K562 (cell line): Measurements from ENCODE around the gene TMEM217. TPM values are rescaled to one million over a fixed set of nuclear protein-coding genes. Genes with fewer than 3 reads are reported as not detected.

ENCODE experiments used
- CBX2 ChIP-seq: fragments of 200-600 bp; sonication (generic); IDR thresholded peaks from one replicate; pipeline ENCODE4 v1.6.1; 2012; ENCODE audit warnings: mild to moderate bottlenecking, low read length, inconsistent platforms; ENCODE audit not compliant: insufficient read depth, poor library complexity, severe bottlenecking
- ETV1 ChIP-seq: fragments of 450-650 bp; conservative IDR thresholded peaks from 2 replicates; pipeline ENCODE4 v1.6.1; 2016; ENCODE audit warnings: missing genetic modification characterization, control low read depth, low read depth, missing compliant biosample characterization
- GTF2A2 ChIP-seq: IDR thresholded peaks from 2 replicates; pipeline ENCODE4 v1.6.1; 2016; ENCODE audit warnings: mild to moderate bottlenecking, missing genetic modification characterization, missing compliant biosample characterization
- IRF2 ChIP-seq: sonication (generic); formaldehyde crosslinking; IDR thresholded peaks from 2 replicates; pipeline ENCODE4 v1.8.1; 2022; ENCODE audit warnings: mild to moderate bottlenecking, missing genetic modification reagents
- KAT7 ChIP-seq: sonication (generic); formaldehyde crosslinking; IDR thresholded peaks from 2 replicates; pipeline ENCODE4 v1.8.0; 2022; ENCODE audit warnings: missing genetic modification reagents, mild to moderate bottlenecking, borderline replicate concordance
- KDM1A ChIP-seq, 2 experiments: fragments of 450-650 bp; IDR thresholded peaks; 2 replicates each; pipeline ENCODE4 v1.6.1; 2016; ENCODE audit warnings: mild to moderate bottlenecking in 2 of 2
- KHSRP ChIP-seq: fragments of 450-650 bp; IDR thresholded peaks from 2 replicates; pipeline ENCODE4 v1.6.1; 2017
- NFIX ChIP-seq: fragments of 250-450 bp; sonication (Bioruptor Pico); IDR thresholded peaks from 2 replicates; pipeline ENCODE4 v1.4.0; 2020; ENCODE audit warnings: low read depth, mild to moderate bottlenecking, moderate library complexity
- PYGO2 ChIP-seq: fragments of 450-650 bp; IDR thresholded peaks from 2 replicates; pipeline ENCODE4 v1.6.1; 2016; ENCODE audit warnings: mild to moderate bottlenecking, missing genetic modification characterization, moderate library complexity, missing compliant biosample characterization
- SIN3A ChIP-seq, 2 experiments: fragments of 150-350 bp in 1 of 2; IDR thresholded peaks; 2 replicates each; pipeline ENCODE4 v1.6.1; 2011 to 2016; ENCODE audit warnings: borderline replicate concordance in 2 of 2, low read depth in 2 of 2, low read length in 2 of 2, mild to moderate bottlenecking in 2 of 2, moderate library complexity in 2 of 2; ENCODE audit not compliant: control insufficient read depth in 1 of 2
- SIX5 ChIP-seq, 2 experiments: IDR thresholded peaks; 2 replicates each; pipeline ENCODE4 v1.6.1; 2011; ENCODE audit warnings: low read length in 2 of 2, borderline replicate concordance in 1 of 2, low read depth in 1 of 2, mild to moderate bottlenecking in 1 of 2, moderate library complexity in 1 of 2; ENCODE audit not compliant: insufficient read depth in 1 of 2
- SMAD2 ChIP-seq: fragments of 150-350 bp; IDR thresholded peaks from 2 replicates; pipeline ENCODE4 v1.6.1; 2014; ENCODE audit warnings: low read depth, mild to moderate bottlenecking, low read length
- TEAD4 ChIP-seq, 2 experiments: sonication (generic) in 1 of 2; formaldehyde crosslinking in 1 of 2; IDR thresholded peaks; 2 replicates each; pipeline versions ENCODE4 v1.6.1 to v1.8.0; 2012 to 2022; ENCODE audit warnings: borderline replicate concordance in 1 of 2, inconsistent platforms in 1 of 2, low read length in 1 of 2, mild to moderate bottlenecking in 1 of 2, missing genetic modification reagents in 1 of 2
- ZNF232 ChIP-seq: sonication (generic); formaldehyde crosslinking; IDR thresholded peaks from 2 replicates; pipeline ENCODE4 v1.8.0; 2022; ENCODE audit warnings: mild to moderate bottlenecking, missing genetic modification reagents
- ZNF778 ChIP-seq: fragments of 450-650 bp; formaldehyde crosslinking; IDR thresholded peaks from 2 replicates; pipeline ENCODE4 v1.4.0; 2020; ENCODE audit warnings: mild to moderate bottlenecking, moderate library complexity
- polyA plus RNA-seq, 8 experiments: library from polyadenylated mRNA; depleted of rRNA in 4 of 8; stranded (reverse) in 5 of 8; unstranded in 3 of 8; fragments of >200 nt; fragmentation: Nextera tagmentation in 2 of 8; fragmentation: Illumina TruSeq in 1 of 8; extraction: Ambion mirVana in 2 of 8; extraction: Trizol in 1 of 8; gene quantifications; 2 replicates each; pipeline versions ENCODE4 v1.2.1 to v1.2.3, GENCODE V29; 2011 to 2014; ENCODE audit warnings: inconsistent platforms in 1 of 8, missing spikeins in 1 of 8
- total RNA-seq, 7 experiments: library from RNA; depleted of rRNA in 6 of 7; stranded (reverse); fragments of >200 nt in 6 of 7; fragmentation: Illumina TruSeq in 2 of 7; extraction: Trizol in 2 of 7; gene quantifications; 2 replicates each; pipeline versions ENCODE4 v1.2.1 to v1.2.3, GENCODE V29; 2011 to 2021; ENCODE audit warnings: low replicate concordance in 1 of 7
- TF ChIP-seq, protein P1 (sequence below), 3 experiments: IDR thresholded peaks in 2 of 3; conservative IDR thresholded peaks in 1 of 3; 2 replicates each; pipeline ENCODE4 v1.5.1; 2011 to 2012; ENCODE audit warnings: low read length in 3 of 3, mild to moderate bottlenecking in 3 of 3, control low read depth in 2 of 3, improper control_type of control experiment in 1 of 3, inconsistent platforms in 1 of 3, low read depth in 1 of 3, mixed read lengths in 1 of 3, moderate library complexity in 1 of 3; ENCODE audit not compliant: insufficient read depth in 2 of 3
- TF ChIP-seq, protein P2 (sequence below): fragments of 450-650 bp; IDR thresholded peaks from 2 replicates; pipeline ENCODE4 v1.6.1; 2018; ENCODE audit warnings: mild to moderate bottlenecking, low read depth; ENCODE audit not compliant: partially characterized antibody
- TF ChIP-seq, protein P3 (sequence below): sonication (generic); formaldehyde crosslinking; IDR thresholded peaks from 2 replicates; pipeline ENCODE4 v1.8.0; 2022; ENCODE audit warnings: missing genetic modification reagents, mild to moderate bottlenecking, borderline replicate concordance

The TMEM217 gene
- total and polyA plus RNA-seq, 9 of the 15 experiments (the other 6 are each of a cell fraction or from before 2014, with no cell fraction given), result 1.3 to 8.0 (median 1.9) TPM

DNA sequence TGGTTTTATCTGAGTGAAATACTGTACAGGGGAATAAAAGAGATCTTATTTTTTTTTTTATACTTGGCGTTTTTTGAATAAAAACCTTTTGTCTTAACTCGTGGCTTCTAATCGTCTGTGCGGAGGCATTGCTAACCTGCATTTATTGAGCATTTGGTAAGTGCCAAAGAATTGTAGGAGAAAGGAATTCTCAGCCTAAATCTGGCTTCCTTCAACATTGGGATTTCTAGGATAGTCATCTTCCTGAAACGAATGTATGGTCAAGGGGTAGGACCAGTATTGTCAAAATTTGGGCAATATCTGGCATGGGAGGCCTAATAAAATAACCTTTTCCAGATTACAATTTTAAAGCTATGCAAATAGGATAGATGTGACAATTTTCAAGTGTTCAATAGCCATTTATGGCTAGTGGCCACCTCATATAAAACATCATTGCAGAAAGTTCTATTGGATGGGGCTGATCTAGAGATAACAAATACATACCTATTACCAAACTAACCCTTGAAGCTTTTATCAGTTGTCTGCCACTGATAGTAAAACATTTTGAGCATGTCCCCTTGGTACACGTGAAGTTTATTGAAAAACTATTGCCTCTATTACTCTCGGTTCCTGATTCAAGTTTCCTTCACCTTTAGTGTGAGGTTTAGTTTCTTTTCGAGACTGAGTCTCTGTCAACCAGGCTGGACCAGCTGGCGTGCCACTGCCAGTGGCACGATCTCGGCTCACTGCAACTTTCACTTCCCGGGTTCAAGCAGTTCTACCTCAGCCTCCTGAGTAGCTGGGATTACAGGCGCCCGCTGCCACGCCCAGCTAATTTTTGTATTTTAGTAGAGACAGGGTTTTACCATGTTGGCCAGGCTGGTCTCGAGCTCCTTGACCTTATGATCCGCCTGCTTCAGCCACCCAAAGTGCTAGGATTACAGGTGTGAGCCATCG is 82.3 kb downstream of the TMEM217 start (continued):
- TF ChIP-seq, protein P1, sequence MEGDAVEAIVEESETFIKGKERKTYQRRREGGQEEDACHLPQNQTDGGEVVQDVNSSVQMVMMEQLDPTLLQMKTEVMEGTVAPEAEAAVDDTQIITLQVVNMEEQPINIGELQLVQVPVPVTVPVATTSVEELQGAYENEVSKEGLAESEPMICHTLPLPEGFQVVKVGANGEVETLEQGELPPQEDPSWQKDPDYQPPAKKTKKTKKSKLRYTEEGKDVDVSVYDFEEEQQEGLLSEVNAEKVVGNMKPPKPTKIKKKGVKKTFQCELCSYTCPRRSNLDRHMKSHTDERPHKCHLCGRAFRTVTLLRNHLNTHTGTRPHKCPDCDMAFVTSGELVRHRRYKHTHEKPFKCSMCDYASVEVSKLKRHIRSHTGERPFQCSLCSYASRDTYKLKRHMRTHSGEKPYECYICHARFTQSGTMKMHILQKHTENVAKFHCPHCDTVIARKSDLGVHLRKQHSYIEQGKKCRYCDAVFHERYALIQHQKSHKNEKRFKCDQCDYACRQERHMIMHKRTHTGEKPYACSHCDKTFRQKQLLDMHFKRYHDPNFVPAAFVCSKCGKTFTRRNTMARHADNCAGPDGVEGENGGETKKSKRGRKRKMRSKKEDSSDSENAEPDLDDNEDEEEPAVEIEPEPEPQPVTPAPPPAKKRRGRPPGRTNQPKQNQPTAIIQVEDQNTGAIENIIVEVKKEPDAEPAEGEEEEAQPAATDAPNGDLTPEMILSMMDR (IDR thresholded peaks at IDR 0.05 in 2 of 3, conservative IDR thresholded peaks at IDR 0.05 in 1 of 3; ENCODE audit: insufficient read depth in 2 of 3, low read depth in 1 of 3, low read length in 3 of 3), result no peak
- TF ChIP-seq CBX2 (no peak), NFIX (no peak), KHSRP (no peak), PYGO2 (no peak), IRF2 (CRISPR knock-in tag) (no peak), GTF2A2 (tag) (no peak), KDM1A (IDR thresholded peaks at IDR 0.05) (no peak), KAT7 (CRISPR knock-in tag) (peak; percentile 59; the same call in 1 of the 2 replicates), ZNF778 (CRISPR knock-in tag) (0 out of 2 replicates have a peak, but pooled peaks have one; percentile 10), SIX5 (IDR thresholded peaks at IDR 0.05; ENCODE audit: borderline replicate concordance in 1 of 2, insufficient read depth in 1 of 2, low read depth in 1 of 2, low read length in 2 of 2) (no peak), TEAD4 (IDR thresholded peaks at IDR 0.05; ENCODE audit: low read length) (peak; percentile 9; the same call in 1 of the 2 replicates), TEAD4 (CRISPR knock-in tag; IDR thresholded peaks at IDR 0.05; ENCODE audit: borderline replicate concordance) (no peak), SIN3A (IDR thresholded peaks at IDR 0.05; ENCODE audit: borderline replicate concordance in 2 of 2, control insufficient read depth in 1 of 2, low read depth in 2 of 2, low read length in 2 of 2) (peak in 1 of 2 experiments; percentile 35; a peak in 2 of 4 replicates), ETV1 (tag) (no peak), ZNF232 (CRISPR knock-in tag) (no peak), SMAD2 (no peak)
- TF ChIP-seq, protein P2, sequence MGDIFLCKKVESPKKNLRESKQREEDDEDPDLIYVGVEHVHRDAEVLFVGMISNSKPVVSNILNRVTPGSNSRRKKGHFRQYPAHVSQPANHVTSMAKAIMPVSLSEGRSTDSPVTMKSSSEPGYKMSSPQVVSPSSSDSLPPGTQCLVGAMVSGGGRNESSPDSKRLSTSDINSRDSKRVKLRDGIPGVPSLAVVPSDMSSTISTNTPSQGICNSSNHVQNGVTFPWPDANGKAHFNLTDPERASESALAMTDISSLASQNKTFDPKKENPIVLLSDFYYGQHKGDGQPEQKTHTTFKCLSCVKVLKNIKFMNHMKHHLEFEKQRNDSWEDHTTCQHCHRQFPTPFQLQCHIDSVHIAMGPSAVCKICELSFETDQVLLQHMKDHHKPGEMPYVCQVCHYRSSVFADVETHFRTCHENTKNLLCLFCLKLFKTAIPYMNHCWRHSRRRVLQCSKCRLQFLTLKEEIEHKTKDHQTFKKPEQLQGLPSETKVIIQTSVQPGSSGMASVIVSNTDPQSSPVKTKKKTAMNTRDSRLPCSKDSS, result no peak
- TF ChIP-seq, protein P3, sequence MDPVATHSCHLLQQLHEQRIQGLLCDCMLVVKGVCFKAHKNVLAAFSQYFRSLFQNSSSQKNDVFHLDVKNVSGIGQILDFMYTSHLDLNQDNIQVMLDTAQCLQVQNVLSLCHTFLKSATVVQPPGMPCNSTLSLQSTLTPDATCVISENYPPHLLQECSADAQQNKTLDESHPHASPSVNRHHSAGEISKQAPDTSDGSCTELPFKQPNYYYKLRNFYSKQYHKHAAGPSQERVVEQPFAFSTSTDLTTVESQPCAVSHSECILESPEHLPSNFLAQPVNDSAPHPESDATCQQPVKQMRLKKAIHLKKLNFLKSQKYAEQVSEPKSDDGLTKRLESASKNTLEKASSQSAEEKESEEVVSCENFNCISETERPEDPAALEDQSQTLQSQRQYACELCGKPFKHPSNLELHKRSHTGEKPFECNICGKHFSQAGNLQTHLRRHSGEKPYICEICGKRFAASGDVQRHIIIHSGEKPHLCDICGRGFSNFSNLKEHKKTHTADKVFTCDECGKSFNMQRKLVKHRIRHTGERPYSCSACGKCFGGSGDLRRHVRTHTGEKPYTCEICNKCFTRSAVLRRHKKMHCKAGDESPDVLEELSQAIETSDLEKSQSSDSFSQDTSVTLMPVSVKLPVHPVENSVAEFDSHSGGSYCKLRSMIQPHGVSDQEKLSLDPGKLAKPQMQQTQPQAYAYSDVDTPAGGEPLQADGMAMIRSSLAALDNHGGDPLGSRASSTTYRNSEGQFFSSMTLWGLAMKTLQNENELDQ, result no peak
